H1 (cell line): ENCODE results near the gene ASGR2. TPM values are rescaled to one million over a fixed set of nuclear protein-coding genes. Genes with fewer than 3 reads are reported as not detected.

ENCODE experiments used
- CTCF ChIA-PET: fragments of 300-600 bp; sonication (Branson Sonifier 250); formaldehyde crosslinking; loops from one replicate; lab custom pipeline; 2021; ENCODE audit not compliant: partially characterized antibody; lab: Charles Lee
- POLR2A ChIA-PET: fragments of 300-600 bp; sonication (Branson Sonifier 250); formaldehyde crosslinking; loops from one replicate; lab custom pipeline; 2021; ENCODE audit warnings: inconsistent platforms; ENCODE audit not compliant: partially characterized antibody; lab: Charles Lee
- DNase-seq, 2 experiments: peaks; one replicate each; pipeline versions ENCODE4 v3.0.0 to v3.0.0-alpha.2; 2010 to 2022; ENCODE audit warnings: low spot score in 2 of 2, low read depth in 1 of 2, mixed read lengths in 1 of 2
- FAIRE-seq: peaks from 2 replicates; lab custom pipeline; 2011; peaks lifted over from hg19 to GRCh38; lab: Jason Lieb, UNC
- H2AFZ ChIP-seq: 2 replicates; pipeline ENCODE4 v1.8.1; 2012; ENCODE audit warnings: low read length, inconsistent platforms
- H2AK5ac ChIP-seq: 2 replicates; pipeline ENCODE4 v1.6.1; 2013; ENCODE audit warnings: low read depth, low read length
- H2BK120ac ChIP-seq: replicated peaks from 2 replicates; pipeline ENCODE3; 2013; ENCODE audit warnings: low read depth, low read length, inconsistent platforms
- H2BK12ac ChIP-seq: 2 replicates; pipeline ENCODE4 v1.6.1; 2013; ENCODE audit warnings: low read depth, low read length
- H2BK15ac ChIP-seq: 2 replicates; pipeline ENCODE4 v1.6.1; 2013; ENCODE audit warnings: low read length
- H2BK20ac ChIP-seq: 2 replicates; pipeline ENCODE4 v1.6.1; 2013; ENCODE audit warnings: low read length
- H2BK5ac ChIP-seq: 2 replicates; pipeline ENCODE4 v1.6.1; 2013; ENCODE audit warnings: low read depth, low read length
- H3K14ac ChIP-seq: 2 replicates; pipeline ENCODE4 v1.6.1; 2013; ENCODE audit warnings: inconsistent platforms; ENCODE audit not compliant: insufficient read length
- H3K18ac ChIP-seq: 2 replicates; pipeline ENCODE4 v1.6.1; 2013; ENCODE audit warnings: low read length; ENCODE audit errors: extremely low read depth
- H3K23ac ChIP-seq: 2 replicates; pipeline ENCODE4 v1.6.1; 2013; ENCODE audit warnings: inconsistent platforms; ENCODE audit not compliant: insufficient read length
- H3K23me2 ChIP-seq: 2 replicates; pipeline ENCODE4 v1.6.1; 2013; ENCODE audit warnings: low read depth, low read length
- H3K27ac ChIP-seq: 2 replicates; pipeline ENCODE4 v1.6.1; 2011; ENCODE audit warnings: low read depth, low read length, inconsistent platforms
- H3K27me3 ChIP-seq, 4 experiments: replicated peaks in 1 of 4; 1 replicate in 1 of 4; 2 replicates in 3 of 4; pipeline versions ENCODE4 v1.6.1 to v1.8.1; 2011 to 2013; ENCODE audit warnings: low read length in 3 of 4, mild to moderate bottlenecking in 3 of 4, inconsistent platforms in 2 of 4, mixed read lengths in 2 of 4, moderate library complexity in 1 of 4; ENCODE audit not compliant: control insufficient read depth in 3 of 4, insufficient read depth in 3 of 4; ENCODE audit errors: extremely low read depth in 1 of 4
- H3K36me3 ChIP-seq, 4 experiments: 2 replicates each; pipeline versions ENCODE4 v1.6.1 to v1.8.1; 2011 to 2013; ENCODE audit warnings: mild to moderate bottlenecking in 4 of 4, low read length in 3 of 4, moderate library complexity in 2 of 4, control low read depth in 1 of 4, inconsistent platforms in 1 of 4; ENCODE audit not compliant: insufficient read depth in 4 of 4, control insufficient read depth in 2 of 4
- H3K4ac ChIP-seq: replicated peaks from 2 replicates; pipeline ENCODE3; 2013; ENCODE audit warnings: low read length, low read depth, mixed read lengths, inconsistent platforms; ENCODE audit not compliant: insufficient read length
- H3K4me1 ChIP-seq, 4 experiments: replicated peaks in 1 of 4; 1 replicate in 1 of 4; 2 replicates in 3 of 4; pipeline versions ENCODE4 v1.6.1 to v1.8.1; 2011 to 2013; ENCODE audit warnings: low read length in 3 of 4, inconsistent platforms in 2 of 4, mixed read lengths in 1 of 4; ENCODE audit not compliant: insufficient read depth in 4 of 4, control insufficient read depth in 3 of 4
- H3K4me2 ChIP-seq, 2 experiments: 2 replicates each; pipeline versions ENCODE4 v1.6.1 to v1.8.1; 2011 to 2013; ENCODE audit warnings: low read depth in 2 of 2, low read length in 2 of 2, control low read depth in 1 of 2, inconsistent platforms in 1 of 2, mild to moderate bottlenecking in 1 of 2; ENCODE audit not compliant: insufficient read depth in 1 of 2
- H3K4me3 ChIP-seq, 4 experiments: fragments of 200-600, 300-600 bp in 1 of 4; sonication (generic), shearing (Covaris generic), sonication (Bioruptor Twin) in 1 of 4; 2 replicates each; pipeline versions ENCODE4 v1.5.1 to v1.8.1; 2011 to 2016; ENCODE audit warnings: low read length in 4 of 4, low read depth in 3 of 4, control low read depth in 2 of 4, inconsistent platforms in 2 of 4, mild to moderate bottlenecking in 2 of 4, mixed read lengths in 1 of 4, moderate library complexity in 1 of 4; ENCODE audit not compliant: insufficient read depth in 2 of 4; ENCODE audit errors: extremely low read depth in 1 of 4
- H3K56ac ChIP-seq: replicated peaks from 2 replicates; pipeline ENCODE3; 2013; ENCODE audit warnings: low read depth, mild to moderate bottlenecking, mixed read lengths, low read length, inconsistent platforms; ENCODE audit not compliant: insufficient read length
- H3K79me1 ChIP-seq: 2 replicates; pipeline ENCODE4 v1.6.1; 2013; ENCODE audit warnings: low read depth, low read length, control low read depth
- H3K79me2 ChIP-seq, 2 experiments: 2 replicates each; pipeline versions ENCODE4 v1.6.1 to v1.8.1; 2012 to 2013; ENCODE audit warnings: low read length in 2 of 2, mild to moderate bottlenecking in 2 of 2, inconsistent platforms in 1 of 2; ENCODE audit not compliant: insufficient read depth in 2 of 2, control insufficient read depth in 1 of 2
- H3K9ac ChIP-seq, 4 experiments: replicated peaks in 1 of 4; 1 replicate in 1 of 4; 2 replicates in 3 of 4; pipeline versions ENCODE4 v1.6.1 to v1.8.1; 2011 to 2013; ENCODE audit warnings: low read depth in 3 of 4, low read length in 3 of 4, control low read depth in 2 of 4, mild to moderate bottlenecking in 2 of 4, moderate library complexity in 2 of 4, inconsistent platforms in 1 of 4; ENCODE audit errors: extremely low read depth in 1 of 4
- H3K9me3 ChIP-seq, 2 experiments: 2 replicates each; pipeline versions ENCODE4 v1.6.1 to v1.8.1; 2012 to 2013; ENCODE audit warnings: mild to moderate bottlenecking in 2 of 2, moderate library complexity in 2 of 2, control low read depth in 1 of 2, inconsistent platforms in 1 of 2, low read depth in 1 of 2, low read length in 1 of 2, mixed read lengths in 1 of 2; ENCODE audit not compliant: insufficient read depth in 2 of 2
- H4K20me1 ChIP-seq, 2 experiments: replicated peaks in 1 of 2; 2 replicates each; pipeline versions ENCODE3 to v1.8.1; 2011 to 2013; ENCODE audit warnings: inconsistent platforms in 2 of 2, low read length in 2 of 2, mild to moderate bottlenecking in 1 of 2; ENCODE audit not compliant: insufficient read depth in 2 of 2, control insufficient read depth in 1 of 2
- H4K5ac ChIP-seq: 2 replicates; pipeline ENCODE4 v1.6.1; 2013; ENCODE audit warnings: low read length, low read depth, mixed read lengths, inconsistent platforms; ENCODE audit not compliant: insufficient read length
- H4K8ac ChIP-seq: 2 replicates; pipeline ENCODE4 v1.8.0; 2013; ENCODE audit warnings: mild to moderate bottlenecking, moderate library complexity, low read length, inconsistent platforms; ENCODE audit not compliant: insufficient read depth; ENCODE audit errors: extremely low read depth
- H4K91ac ChIP-seq: replicated peaks from 2 replicates; pipeline ENCODE3; 2013; ENCODE audit warnings: low read length, mixed read lengths, inconsistent platforms; ENCODE audit not compliant: insufficient read length
- CBX5 ChIP-seq: fragments of 300-800, 300-1000 bp; sonication (generic); IDR thresholded peaks from 2 replicates; pipeline ENCODE4 v1.7.1; 2016; ENCODE audit warnings: antibody characterized with exemption, low read length, low read depth
- EP300 ChIP-seq, 2 experiments: IDR thresholded peaks; 1 replicate in 1 of 2; 2 replicates in 1 of 2; pipeline ENCODE4 v1.6.1; 2011 to 2012; ENCODE audit warnings: low read depth in 2 of 2, low read length in 2 of 2, mild to moderate bottlenecking in 2 of 2, borderline replicate concordance in 1 of 2, inconsistent platforms in 1 of 2, moderate library complexity in 1 of 2
- GABPA ChIP-seq: IDR thresholded peaks from 2 replicates; pipeline ENCODE4 v1.6.1; 2011; ENCODE audit warnings: mild to moderate bottlenecking, low read length, moderate library complexity, borderline replicate concordance; ENCODE audit not compliant: insufficient read depth
- KDM1A ChIP-seq: fragments of 200-600, 300-600 bp; sonication (generic); IDR thresholded peaks from 2 replicates; pipeline ENCODE4 v1.7.1; 2016; ENCODE audit warnings: mild to moderate bottlenecking, low read length, borderline replicate concordance
- TAF1 ChIP-seq: IDR thresholded peaks from 2 replicates; pipeline ENCODE4 v1.6.1; 2011; ENCODE audit warnings: mild to moderate bottlenecking, low read depth, low read length
- WGBS, 2 experiments: shearing (Covaris generic) in 1 of 2; methylation state at CpG; one replicate each; pipeline versions ENCODE4 v1.1.6 to v1.1.7; 2013 to 2015; ENCODE audit warnings: low lambda C conversion rate in 2 of 2, mixed read lengths in 2 of 2, inconsistent platforms in 1 of 2, low coverage in 1 of 2, missing lambda C conversion rate in 1 of 2; ENCODE audit not compliant: insufficient replicate concordance in 2 of 2, insufficient coverage in 1 of 2, insufficient read length in 1 of 2; ENCODE audit errors: extremely low coverage in 1 of 2, missing lambda C conversion rate in 1 of 2; 5-methylcytosine and 5-hydroxymethylcytosine counted together
- polyA plus RNA-seq, 7 experiments: library from polyadenylated mRNA; depleted of rRNA in 3 of 7; stranded (reverse) in 5 of 7; unstranded in 2 of 7; fragments of >200 nt in 5 of 7; fragments of 200-250 nt in 2 of 7; gene quantifications; 1 replicate in 5 of 7; 2 replicates in 1 of 7; 4 replicates in 1 of 7; pipeline versions ENCODE4 v1.2.1 to v1.2.3, GENCODE V29; 2011 to 2013; ENCODE audit warnings: missing spikeins in 2 of 7, mixed read lengths in 2 of 7
- total RNA-seq: library from RNA; stranded (reverse); fragmentation: NEBNext Ultra II Directional; extraction: Animal tissue kit (Norgen Biotek cat#: 25700); gene quantifications from 2 replicates; pipeline ENCODE4 v1.2.1, GENCODE V29; 2021

ASGR2 gene
- total and polyA plus RNA-seq, 2 of the 8 experiments (the other 6 are each of a cell fraction or from before 2014, with no cell fraction given), result 0.91 TPM; not detected in 1

GRCh38 chr17:7072406-7072805 lies 42.2 kb downstream of the ASGR2 start:
- POLR2A ChIA-PET, result no interaction called here
- no peaks in the 10 kb centered on the region for H3K4me1 ChIP-seq
- no peak overlapping the region for H2BK20ac ChIP-seq
- H2BK12ac ChIP-seq, result no peak overlapping the region
- H3K4me3 ChIP-seq, result no peak overlapping the region
- H2AFZ ChIP-seq, result no peak overlapping the region
- H3K79me1 ChIP-seq, result no peaks in the 10 kb centered on the region
- H3K27ac ChIP-seq, result no peak overlapping the region
- H4K5ac ChIP-seq, result no peak overlapping the region
- H3K56ac ChIP-seq, result no peak overlapping the region
- H3K79me2 ChIP-seq, result no peaks in the 10 kb centered on the region
- WGBS, 2 experiments, result 92% methylated on average over 2 of the region's 2 CpGs; no CpG with 5 or more reads in 1 of the 2 experiments
- H3K23me2 ChIP-seq, result no peaks in the 10 kb centered on the region
- H3K9ac ChIP-seq, result no peak overlapping the region
- no peak overlapping the region for H2AK5ac ChIP-seq
- H2BK5ac ChIP-seq, result no peak overlapping the region
- DNase-seq, result no peak
- no peak overlapping the region for H3K4me2 ChIP-seq
- no peak overlapping the region for H3K4ac ChIP-seq
- TF ChIP-seq GABPA (no peak), CBX5 (no peak), KDM1A (no peak), EP300 (IDR thresholded peaks at IDR 0.05; ENCODE audit: borderline replicate concordance in 1 of 2, low read depth in 2 of 2, low read length in 2 of 2) (no peak), TAF1 (no peak)
- FAIRE-seq, result no peak
- H3K18ac ChIP-seq, result no peak overlapping the region
- H4K20me1 ChIP-seq, result no peaks in the 10 kb centered on the region
- H3K23ac ChIP-seq, result no peak overlapping the region
- H3K27me3 ChIP-seq, result no peaks in the 10 kb centered on the region
- no peak overlapping the region for H2BK120ac ChIP-seq
- H3K14ac ChIP-seq, result no peak overlapping the region
- peaks cover 13 to 14% of the 10 kb centered on the region in 2 experiments for H3K9me3 ChIP-seq
- no peaks in the 10 kb centered on the region for H3K36me3 ChIP-seq
- CTCF ChIA-PET, result interaction anchor here (1.2 to 1.4 kb wide), 2 partner anchors 9 to 20 kb away, joined by 4 to 5 read pairs; no protein-coding TSS in a partner anchor
- H4K8ac ChIP-seq, result no peak overlapping the region
- H4K91ac ChIP-seq, result no peak overlapping the region
- no peak overlapping the region for H2BK15ac ChIP-seq
